Fibroblast of lung (primary cell): ENCODE results near the gene CENPB. TPM values are rescaled to one million over a fixed set of nuclear protein-coding genes. Genes with fewer than 3 reads are reported as not detected.

Experiments used
- DNase-seq, 2 donors: peaks; one replicate each; pipeline versions ENCODE4 v3.0.0 to v3.0.0-alpha.2; 2010; ENCODE audit warnings: low read depth in 2 of 2
- H2AFZ ChIP-seq: 2 replicates; pipeline ENCODE4 v1.5.1; 2012; ENCODE audit warnings: low read length, control low read depth, inconsistent platforms
- H3K27ac ChIP-seq: 2 replicates; pipeline ENCODE4 v1.5.1; 2011; ENCODE audit warnings: low read length, control low read depth; ENCODE audit not compliant: insufficient read depth
- H3K27me3 ChIP-seq: 2 replicates; pipeline ENCODE4 v1.5.1; 2011; ENCODE audit warnings: mild to moderate bottlenecking, low read length; ENCODE audit not compliant: control insufficient read depth, insufficient read depth
- H3K36me3 ChIP-seq: 2 replicates; pipeline ENCODE4 v1.5.1; 2011; ENCODE audit warnings: low read length; ENCODE audit not compliant: control insufficient read depth, insufficient read depth
- H3K4me1 ChIP-seq: 2 replicates; pipeline ENCODE4 v1.5.1; 2011; ENCODE audit warnings: low read length; ENCODE audit not compliant: control insufficient read depth, insufficient read depth; ENCODE audit errors: extremely low read depth
- H3K4me2 ChIP-seq: 2 replicates; pipeline ENCODE4 v1.5.1; 2011; ENCODE audit warnings: low read length, control low read depth; ENCODE audit not compliant: insufficient read depth; ENCODE audit errors: extremely low read depth
- H3K4me3 ChIP-seq, 4 experiments: fragments of 200-600 bp in 1 of 4; sonication (generic) in 1 of 4; replicated peaks in 1 of 4; 2 replicates each; pipeline ENCODE4 v1.5.1; 2011 to 2016; ENCODE audit warnings: low read length in 4 of 4, low read depth in 3 of 4, mild to moderate bottlenecking in 3 of 4, control low read depth in 2 of 4, inconsistent platforms in 1 of 4, mixed read lengths in 1 of 4; ENCODE audit not compliant: insufficient read depth in 1 of 4; ENCODE audit errors: control extremely low read depth in 1 of 4
- H3K79me2 ChIP-seq: 2 replicates; pipeline ENCODE4 v1.5.1; 2012; ENCODE audit warnings: mild to moderate bottlenecking, low read length, inconsistent platforms; ENCODE audit not compliant: control insufficient read depth, insufficient read depth
- H3K9ac ChIP-seq: 2 replicates; pipeline ENCODE4 v1.5.1; 2011; ENCODE audit warnings: mild to moderate bottlenecking, low read length, control low read depth; ENCODE audit not compliant: insufficient read depth
- H3K9me3 ChIP-seq: 2 replicates; pipeline ENCODE4 v1.5.1; 2012; ENCODE audit warnings: low read depth, low read length; ENCODE audit not compliant: control insufficient read depth, insufficient read depth
- H4K20me1 ChIP-seq: 2 replicates; pipeline ENCODE4 v1.5.1; 2011; ENCODE audit warnings: low read length; ENCODE audit not compliant: control insufficient read depth, insufficient read depth; ENCODE audit errors: extremely low read depth
- EZH2 ChIP-seq: IDR thresholded peaks from 2 replicates; pipeline ENCODE4 v1.5.1; 2012; ENCODE audit warnings: low read length, control low read depth, mild to moderate bottlenecking; ENCODE audit errors: missing control alignments
- polyA plus RNA-seq, 2 donors: library from polyadenylated mRNA; depleted of rRNA in 1 of 2; stranded (reverse) in 1 of 2; unstranded in 1 of 2; fragments of >200 nt; gene quantifications; 2 replicates each; pipeline ENCODE4 v1.2.1, GENCODE V29; 2011 to 2012; ENCODE audit warnings: missing spikeins in 1 of 2
- total RNA-seq: library from RNA; depleted of rRNA; stranded (reverse); fragments of >200 nt; gene quantifications from 2 replicates; pipeline ENCODE4 v1.2.1, GENCODE V29; 2014
- TF ChIP-seq, protein P1 (sequence below), 2 donors: IDR thresholded peaks in 1 of 2; conservative IDR thresholded peaks in 1 of 2; 1 replicate in 1 of 2; 2 replicates in 1 of 2; pipeline ENCODE4 v1.5.1; 2011 to 2012; ENCODE audit warnings: low read length in 2 of 2, control low read depth in 1 of 2, inconsistent platforms in 1 of 2, low read depth in 1 of 2, mild to moderate bottlenecking in 1 of 2

CENPB gene
- total and polyA plus RNA-seq, 2 donors (not counting 1 experiment from before 2014, with no cell fraction given) = 32.6 to 106 TPM

DNA sequence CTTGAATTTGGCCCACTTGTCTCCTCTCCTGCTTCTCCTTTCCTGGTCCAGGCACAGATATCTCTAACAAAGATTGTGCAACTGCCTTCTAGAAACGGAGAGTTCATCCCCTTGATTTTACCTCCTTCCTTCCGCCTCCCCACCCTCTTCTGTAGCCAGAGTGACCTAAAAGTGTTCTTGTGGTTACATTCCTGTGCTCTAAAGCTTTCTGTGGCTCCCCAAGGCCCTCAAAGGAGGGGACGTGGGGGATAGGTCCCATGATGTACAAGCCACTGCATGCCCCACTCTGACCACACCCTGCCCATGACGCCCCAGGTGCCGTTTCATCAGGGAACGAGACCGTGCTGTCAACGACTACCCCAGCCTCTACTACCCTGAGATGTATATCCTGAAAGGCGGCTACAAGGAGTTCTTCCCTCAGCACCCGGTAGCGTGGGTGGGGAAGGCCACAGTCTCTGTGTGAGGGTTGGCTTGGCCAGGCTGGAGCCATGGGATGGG, 17.8 kb upstream of the CENPB start:
- no peaks in the 10 kb centered on the region for H3K27me3 ChIP-seq
- peak in 1 of 2 donors; percentile 37 for DNase-seq
- peaks cover 47% of the 10 kb centered on the region for H3K4me1 ChIP-seq
- no peak for TF ChIP-seq EZH2
- TF ChIP-seq, protein P1, sequence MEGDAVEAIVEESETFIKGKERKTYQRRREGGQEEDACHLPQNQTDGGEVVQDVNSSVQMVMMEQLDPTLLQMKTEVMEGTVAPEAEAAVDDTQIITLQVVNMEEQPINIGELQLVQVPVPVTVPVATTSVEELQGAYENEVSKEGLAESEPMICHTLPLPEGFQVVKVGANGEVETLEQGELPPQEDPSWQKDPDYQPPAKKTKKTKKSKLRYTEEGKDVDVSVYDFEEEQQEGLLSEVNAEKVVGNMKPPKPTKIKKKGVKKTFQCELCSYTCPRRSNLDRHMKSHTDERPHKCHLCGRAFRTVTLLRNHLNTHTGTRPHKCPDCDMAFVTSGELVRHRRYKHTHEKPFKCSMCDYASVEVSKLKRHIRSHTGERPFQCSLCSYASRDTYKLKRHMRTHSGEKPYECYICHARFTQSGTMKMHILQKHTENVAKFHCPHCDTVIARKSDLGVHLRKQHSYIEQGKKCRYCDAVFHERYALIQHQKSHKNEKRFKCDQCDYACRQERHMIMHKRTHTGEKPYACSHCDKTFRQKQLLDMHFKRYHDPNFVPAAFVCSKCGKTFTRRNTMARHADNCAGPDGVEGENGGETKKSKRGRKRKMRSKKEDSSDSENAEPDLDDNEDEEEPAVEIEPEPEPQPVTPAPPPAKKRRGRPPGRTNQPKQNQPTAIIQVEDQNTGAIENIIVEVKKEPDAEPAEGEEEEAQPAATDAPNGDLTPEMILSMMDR (conservative IDR thresholded peaks at IDR 0.05 in 1 of 2, IDR thresholded peaks at IDR 0.05 in 1 of 2; ENCODE audit: low read depth in 1 of 2, low read length in 2 of 2) = no peak
- no peak overlapping the region for H3K9ac ChIP-seq
- H2AFZ ChIP-seq = no peak overlapping the region
- peaks cover 58% of the 10 kb centered on the region for H3K36me3 ChIP-seq
- no peaks in the 10 kb centered on the region for H4K20me1 ChIP-seq
- peak overlapping the region; percentile 98 for H3K27ac ChIP-seq
- H3K4me2 ChIP-seq = no peak overlapping the region
- peaks cover 31% of the 10 kb centered on the region for H3K79me2 ChIP-seq
- H3K4me3 ChIP-seq = no peak overlapping the region
- H3K9me3 ChIP-seq = no peaks in the 10 kb centered on the region

DNA sequence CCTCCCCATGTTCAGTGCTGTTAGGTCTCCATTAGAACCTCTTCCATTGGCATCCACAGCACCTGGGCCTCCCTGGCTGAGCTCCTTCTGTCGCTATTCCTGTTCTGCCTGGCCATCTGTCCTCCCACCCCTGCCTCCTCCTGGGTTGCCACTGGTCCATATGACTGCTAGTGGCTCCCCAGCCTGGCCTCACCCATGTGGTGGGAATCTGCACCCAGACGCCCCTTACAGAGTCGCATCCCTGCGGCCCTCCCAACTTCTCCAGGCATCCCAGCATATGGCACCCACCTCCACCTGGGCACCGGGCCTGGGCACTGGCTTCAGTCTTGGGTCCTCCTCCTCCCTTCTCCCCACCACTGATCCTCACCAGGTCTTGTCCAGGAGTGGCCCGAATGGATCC, 17.3 kb upstream of the CENPB start:
- peaks cover 61% of the 10 kb centered on the region for H3K36me3 ChIP-seq
- peaks cover 36% of the 10 kb centered on the region for H3K79me2 ChIP-seq
- H3K27me3 ChIP-seq = no peaks in the 10 kb centered on the region
- no peak for DNase-seq
- peaks cover 49% of the 10 kb centered on the region for H3K4me1 ChIP-seq
- no peak overlapping the region for H3K4me3 ChIP-seq
- H3K9me3 ChIP-seq = no peaks in the 10 kb centered on the region
- H3K4me2 ChIP-seq = no peak overlapping the region
- H3K27ac ChIP-seq = no peak overlapping the region
- no peak overlapping the region for H2AFZ ChIP-seq
- no peak overlapping the region for H3K9ac ChIP-seq
- TF ChIP-seq, protein P1 (conservative IDR thresholded peaks at IDR 0.05 in 1 of 2, IDR thresholded peaks at IDR 0.05 in 1 of 2; ENCODE audit: low read depth in 1 of 2, low read length in 2 of 2) = no peak
- TF ChIP-seq EZH2 = no peak
- H4K20me1 ChIP-seq = no peaks in the 10 kb centered on the region

DNA sequence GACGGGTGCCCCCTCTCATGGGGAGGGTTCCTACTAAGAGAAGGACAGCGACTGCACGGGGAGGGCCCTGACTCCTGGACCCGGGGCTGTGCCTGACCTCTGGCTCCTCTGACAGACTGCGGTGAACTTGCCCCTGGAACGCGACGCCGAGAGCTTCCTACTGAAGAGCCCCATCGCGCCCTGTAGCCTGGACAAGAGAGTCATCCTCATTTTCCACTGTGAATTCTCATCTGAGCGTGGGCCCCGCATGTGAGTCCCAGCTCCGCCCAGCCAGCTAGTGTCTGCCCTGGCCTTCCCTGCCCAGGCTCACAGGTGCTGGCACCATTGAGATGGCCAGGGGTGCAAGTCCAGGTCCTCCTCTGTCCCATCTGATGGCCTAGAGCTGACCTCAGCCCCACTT, 16.7 kb upstream of the CENPB start:
- Histone ChIP-seq H3K36me3 (peaks cover 65% of the 10 kb centered on the region), H3K9me3 (no peaks in the 10 kb centered on the region), H2AFZ (no peak overlapping the region), H3K9ac (no peak overlapping the region), H3K27ac (peak overlapping the region; percentile 22), H4K20me1 (no peaks in the 10 kb centered on the region), H3K4me1 (peaks cover 53% of the 10 kb centered on the region), H3K79me2 (peaks cover 41% of the 10 kb centered on the region), H3K27me3 (no peaks in the 10 kb centered on the region), H3K4me2 (no peak overlapping the region), H3K4me3 (no peak overlapping the region)
- TF ChIP-seq, protein P1 (conservative IDR thresholded peaks at IDR 0.05 in 1 of 2, IDR thresholded peaks at IDR 0.05 in 1 of 2; ENCODE audit: low read depth in 1 of 2, low read length in 2 of 2) = no peak
- TF ChIP-seq EZH2 = no peak
- DNase-seq = no peak
